K562 (cell line): ENCODE measurements around the gene PTPN11.

Experiments used
- MTA3 ChIP-seq: fragments of 450-650 bp; formaldehyde crosslinking; IDR thresholded peaks from 2 replicates; pipeline ENCODE4 v1.6.1; 2017; ENCODE audit warnings: mild to moderate bottlenecking, borderline replicate concordance
- ZBTB8A ChIP-seq: fragments of 450-650 bp; IDR thresholded peaks from 2 replicates; pipeline ENCODE4 v1.6.1; 2018; ENCODE audit warnings: mild to moderate bottlenecking, moderate library complexity; ENCODE audit not compliant: partially characterized antibody
- TF ChIP-seq, protein P1 (sequence below), 3 experiments: IDR thresholded peaks in 2 of 3; conservative IDR thresholded peaks in 1 of 3; 2 replicates each; pipeline ENCODE4 v1.5.1; 2011 to 2012; ENCODE audit warnings: low read length in 3 of 3, mild to moderate bottlenecking in 3 of 3, control low read depth in 2 of 3, improper control_type of control experiment in 1 of 3, inconsistent platforms in 1 of 3, low read depth in 1 of 3, mixed read lengths in 1 of 3, moderate library complexity in 1 of 3; ENCODE audit not compliant: insufficient read depth in 2 of 3

DNA sequence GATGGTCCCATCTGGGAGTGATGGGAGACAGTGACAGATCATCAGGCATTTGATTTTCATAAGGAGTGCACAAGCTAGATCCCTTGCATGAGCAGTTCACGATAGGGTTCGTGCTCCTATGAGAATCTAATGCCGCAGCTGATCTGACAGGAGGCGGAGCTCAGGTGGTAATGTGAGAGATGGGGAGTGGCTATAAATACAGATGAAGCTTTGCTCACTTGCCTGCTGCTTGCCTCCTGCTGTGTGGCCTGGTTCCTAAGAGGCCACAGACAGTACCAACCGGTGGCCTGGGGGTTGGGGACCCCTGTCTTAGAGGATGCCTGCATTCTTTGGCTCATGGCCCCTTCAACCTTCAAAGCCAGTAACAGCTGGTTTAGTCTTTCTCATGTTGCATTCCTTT is 130.3 kb downstream of the PTPN11 start:
- TF ChIP-seq, protein P1, sequence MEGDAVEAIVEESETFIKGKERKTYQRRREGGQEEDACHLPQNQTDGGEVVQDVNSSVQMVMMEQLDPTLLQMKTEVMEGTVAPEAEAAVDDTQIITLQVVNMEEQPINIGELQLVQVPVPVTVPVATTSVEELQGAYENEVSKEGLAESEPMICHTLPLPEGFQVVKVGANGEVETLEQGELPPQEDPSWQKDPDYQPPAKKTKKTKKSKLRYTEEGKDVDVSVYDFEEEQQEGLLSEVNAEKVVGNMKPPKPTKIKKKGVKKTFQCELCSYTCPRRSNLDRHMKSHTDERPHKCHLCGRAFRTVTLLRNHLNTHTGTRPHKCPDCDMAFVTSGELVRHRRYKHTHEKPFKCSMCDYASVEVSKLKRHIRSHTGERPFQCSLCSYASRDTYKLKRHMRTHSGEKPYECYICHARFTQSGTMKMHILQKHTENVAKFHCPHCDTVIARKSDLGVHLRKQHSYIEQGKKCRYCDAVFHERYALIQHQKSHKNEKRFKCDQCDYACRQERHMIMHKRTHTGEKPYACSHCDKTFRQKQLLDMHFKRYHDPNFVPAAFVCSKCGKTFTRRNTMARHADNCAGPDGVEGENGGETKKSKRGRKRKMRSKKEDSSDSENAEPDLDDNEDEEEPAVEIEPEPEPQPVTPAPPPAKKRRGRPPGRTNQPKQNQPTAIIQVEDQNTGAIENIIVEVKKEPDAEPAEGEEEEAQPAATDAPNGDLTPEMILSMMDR (IDR thresholded peaks at IDR 0.05 in 2 of 3, conservative IDR thresholded peaks at IDR 0.05 in 1 of 3; ENCODE audit: insufficient read depth in 2 of 3, low read depth in 1 of 3, low read length in 3 of 3) = no peak
- TF ChIP-seq MTA3 (no peak), ZBTB8A (no peak)
